Fibroblast of mammary gland (primary cell): ENCODE results near the gene LRMDA.

Source experiments
- DNase-seq: peaks from one replicate; pipeline ENCODE4 v3.0.0-alpha.2; 2010; ENCODE audit warnings: low read depth
- H3K4me3 ChIP-seq: 2 replicates; pipeline ENCODE4 v1.5.1; 2011; ENCODE audit warnings: low read depth, mild to moderate bottlenecking, low read length, moderate library complexity; ENCODE audit not compliant: control insufficient read depth
- TF ChIP-seq, protein P1 (sequence below): conservative IDR thresholded peaks from 2 replicates; pipeline ENCODE4 v1.5.1; 2011; ENCODE audit warnings: low read depth, low read length, inconsistent platforms; ENCODE audit not compliant: control insufficient read depth, insufficient read depth

The LRMDA gene

DNA sequence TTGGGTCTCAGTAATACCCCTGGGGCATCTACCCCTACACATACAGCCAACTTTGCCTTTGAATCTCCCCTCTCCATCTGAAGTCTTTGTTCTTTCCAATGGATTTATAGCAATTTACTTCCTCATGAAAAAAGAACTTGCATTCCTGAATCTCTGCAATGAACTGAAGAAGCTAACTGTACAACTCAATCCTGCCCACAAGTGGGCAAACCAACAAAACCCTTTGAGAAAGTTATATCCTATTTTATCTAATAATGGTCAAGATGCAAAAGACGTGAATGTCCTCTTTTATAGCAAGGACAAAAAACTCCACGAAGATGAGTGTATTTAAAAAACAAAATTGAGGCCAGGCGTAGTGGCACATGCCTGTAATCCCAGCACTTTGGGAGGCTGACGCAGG, 991.3 kb downstream of the LRMDA start:
- DNase-seq: no peak
- H3K4me3 ChIP-seq: no peak overlapping the region
- TF ChIP-seq, protein P1, sequence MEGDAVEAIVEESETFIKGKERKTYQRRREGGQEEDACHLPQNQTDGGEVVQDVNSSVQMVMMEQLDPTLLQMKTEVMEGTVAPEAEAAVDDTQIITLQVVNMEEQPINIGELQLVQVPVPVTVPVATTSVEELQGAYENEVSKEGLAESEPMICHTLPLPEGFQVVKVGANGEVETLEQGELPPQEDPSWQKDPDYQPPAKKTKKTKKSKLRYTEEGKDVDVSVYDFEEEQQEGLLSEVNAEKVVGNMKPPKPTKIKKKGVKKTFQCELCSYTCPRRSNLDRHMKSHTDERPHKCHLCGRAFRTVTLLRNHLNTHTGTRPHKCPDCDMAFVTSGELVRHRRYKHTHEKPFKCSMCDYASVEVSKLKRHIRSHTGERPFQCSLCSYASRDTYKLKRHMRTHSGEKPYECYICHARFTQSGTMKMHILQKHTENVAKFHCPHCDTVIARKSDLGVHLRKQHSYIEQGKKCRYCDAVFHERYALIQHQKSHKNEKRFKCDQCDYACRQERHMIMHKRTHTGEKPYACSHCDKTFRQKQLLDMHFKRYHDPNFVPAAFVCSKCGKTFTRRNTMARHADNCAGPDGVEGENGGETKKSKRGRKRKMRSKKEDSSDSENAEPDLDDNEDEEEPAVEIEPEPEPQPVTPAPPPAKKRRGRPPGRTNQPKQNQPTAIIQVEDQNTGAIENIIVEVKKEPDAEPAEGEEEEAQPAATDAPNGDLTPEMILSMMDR: no peak

DNA sequence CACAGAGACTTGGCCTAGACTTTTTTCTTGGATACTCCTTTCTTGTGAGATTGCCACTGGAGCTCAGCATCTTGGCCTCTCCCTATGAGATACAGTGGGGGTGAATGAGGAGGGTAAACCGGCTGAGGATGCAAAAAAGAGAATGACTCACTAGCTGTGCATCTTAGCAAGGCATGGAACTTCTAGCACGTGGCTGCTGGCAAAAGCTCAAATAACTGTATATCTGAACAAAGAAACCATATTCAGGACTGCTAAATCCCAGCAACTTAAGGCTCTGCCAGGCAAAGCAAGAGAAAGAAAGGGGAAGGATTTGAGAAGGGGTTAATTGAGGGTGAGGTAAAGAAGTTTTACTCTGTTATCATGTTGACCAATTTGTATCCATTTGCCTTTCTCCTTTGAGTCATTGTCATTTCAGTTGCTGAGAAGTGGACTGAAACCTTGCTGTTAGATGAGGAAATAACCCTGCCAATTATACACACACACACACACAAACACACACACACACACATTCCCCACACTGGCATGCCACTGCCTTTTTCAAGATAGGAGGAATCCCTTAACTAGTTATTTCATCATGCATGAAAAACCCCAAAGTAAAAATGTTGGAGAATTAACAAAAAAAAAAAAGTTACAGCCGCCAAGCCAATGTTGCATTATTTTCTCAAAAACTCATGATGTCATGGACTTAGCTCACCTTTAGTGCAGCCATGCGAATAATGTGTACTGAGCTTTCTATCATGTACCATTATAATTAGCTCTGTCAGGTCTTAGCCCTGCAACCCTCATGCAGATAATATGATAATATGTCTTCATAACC, 997.3 kb downstream of the LRMDA start:
- peak; percentile 86 for DNase-seq
- TF ChIP-seq, protein P1: no peak
- H3K4me3 ChIP-seq: no peak overlapping the region

DNA sequence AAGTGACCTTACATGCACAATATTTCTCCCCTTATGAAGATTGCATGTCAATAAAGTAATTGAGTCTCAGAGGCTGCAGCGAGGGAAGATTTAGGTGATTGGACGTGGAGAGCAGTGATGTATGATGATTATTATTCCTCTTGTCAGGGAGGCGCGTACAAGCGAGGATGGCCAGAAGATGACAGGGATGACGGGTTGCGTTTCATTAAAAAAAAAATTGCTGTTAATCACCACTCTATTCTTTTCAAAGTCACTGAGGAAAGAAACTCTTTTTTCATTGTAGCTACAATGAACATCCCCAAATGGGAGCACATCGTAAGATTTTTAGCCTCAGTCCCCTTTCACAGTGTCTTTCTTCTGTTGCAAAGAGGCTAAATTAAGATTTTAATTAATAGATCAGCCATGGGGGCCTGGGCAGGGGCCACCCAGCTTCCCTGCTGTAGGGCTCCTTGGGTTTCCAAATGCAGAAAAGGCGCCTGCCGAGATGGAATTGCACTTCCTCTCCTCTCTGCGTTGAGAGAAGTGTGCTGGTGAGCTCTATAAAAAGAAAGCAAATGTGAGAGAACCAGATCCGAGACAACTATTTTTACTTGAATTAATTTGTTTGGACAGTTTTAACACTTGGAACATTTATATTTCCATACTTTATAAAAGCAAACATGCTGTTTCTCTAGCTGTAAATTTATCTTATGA, 998.1 kb downstream of the LRMDA start:
- TF ChIP-seq, protein P1: no peak
- no peak overlapping the region for H3K4me3 ChIP-seq
- no peak for DNase-seq

DNA sequence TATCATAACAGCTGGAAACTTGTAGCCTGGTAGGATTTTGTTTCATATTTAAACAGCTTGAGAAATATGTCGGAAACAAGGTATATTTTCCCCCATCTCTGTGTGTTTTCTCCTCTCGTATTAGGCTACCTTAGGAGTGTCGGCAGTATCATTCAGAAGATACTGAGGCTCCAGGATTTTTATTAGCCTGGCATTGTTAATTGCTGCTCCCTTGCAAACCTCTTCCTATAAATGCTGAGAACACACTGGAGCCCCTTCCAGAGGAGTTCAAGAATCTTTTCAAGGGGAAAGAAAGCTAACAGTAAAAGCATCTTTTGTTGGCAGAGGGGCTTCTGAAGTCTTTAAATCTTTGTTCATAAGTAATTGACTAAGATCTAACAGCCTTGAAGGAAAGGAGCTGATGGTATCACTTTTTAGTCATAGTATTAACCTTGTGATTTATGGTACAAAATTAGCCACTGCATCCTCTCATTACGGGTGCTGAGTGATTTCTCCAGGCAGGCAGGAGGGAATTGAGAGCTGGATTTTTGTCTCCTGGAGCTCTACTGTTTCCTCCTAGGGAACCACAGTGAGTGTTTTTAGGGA, 998.7 kb downstream of the LRMDA start:
- DNase-seq: peak; percentile 35
- TF ChIP-seq, protein P1: no peak
- H3K4me3 ChIP-seq: no peak overlapping the region

DNA sequence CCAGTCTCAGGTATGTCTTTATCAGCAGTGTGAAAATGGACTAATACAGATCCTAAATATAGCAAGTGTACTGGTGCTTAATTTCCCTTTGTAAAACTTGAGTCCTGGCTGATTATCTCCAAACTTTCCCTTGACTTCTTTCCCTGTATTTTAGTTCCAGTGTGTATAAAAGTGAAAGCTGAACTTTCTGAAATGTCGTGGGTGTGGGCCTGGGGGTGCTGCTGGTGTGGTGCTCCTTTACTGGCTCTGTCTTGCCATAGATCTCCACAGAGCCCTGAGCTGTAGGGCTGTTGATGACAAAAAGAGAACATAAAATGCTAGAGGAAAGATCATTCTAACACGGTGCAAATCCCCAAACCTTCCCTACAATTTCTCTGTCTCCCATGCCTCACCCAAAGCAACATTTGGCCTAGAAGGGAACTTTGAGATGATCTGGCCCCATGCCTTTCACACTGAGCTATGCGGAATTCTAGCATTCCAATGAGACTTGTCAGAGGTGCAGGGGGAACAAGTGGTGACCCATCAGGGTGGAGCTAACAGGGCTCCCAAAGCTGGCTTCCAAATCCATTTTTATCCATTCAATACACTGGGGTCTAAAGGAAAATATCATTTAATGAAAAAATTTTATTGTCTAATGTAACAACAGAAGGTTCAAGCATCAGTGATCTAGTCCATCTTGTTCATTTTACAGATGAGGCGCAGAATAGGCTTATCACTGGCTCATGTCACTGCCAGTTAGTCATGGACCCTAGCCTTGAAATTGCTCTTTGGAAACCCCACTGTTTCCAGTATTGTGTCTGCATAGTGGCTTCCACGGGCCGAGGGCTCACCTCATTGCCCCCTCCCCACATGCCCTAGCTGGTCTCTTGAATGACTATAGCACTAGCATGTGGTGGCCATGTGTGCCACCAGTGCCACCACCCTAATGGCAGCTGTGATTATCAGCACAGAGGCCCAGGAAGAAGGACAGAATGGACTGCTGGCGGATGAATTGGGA, 1000.9 kb downstream of the LRMDA start:
- DNase-seq: peak; percentile 89

More for the DNA sequence above, 1000.9 kb downstream of the LRMDA start:
- H3K4me3 ChIP-seq: no peak overlapping the region
- TF ChIP-seq, protein P1: no peak
